IPS-11a (cell line): Measurements from ENCODE around the gene PDE4D.
"Not testable (repeated sequence)": the region's sequence is repeated elsewhere in the genome, so short reads cannot be mapped to it uniquely, and the experiment has no call there.

Source experiments
- H3K4me3 ChIP-seq: one replicate; pipeline ENCODE4 v1.5.1; 2013; ENCODE audit warnings: low read depth, low read length, control low read depth

Gene PDE4D

GRCh38 chr5:59620535-59621212, 272.9 kb downstream of the PDE4D start:
- H3K4me3 ChIP-seq, result no peak overlapping the region

- H3K4me3 ChIP-seq, result no peak overlapping the region
Observed at GRCh38 chr5:59618644-59619043, 274.9 kb downstream of the PDE4D start.

DNA sequence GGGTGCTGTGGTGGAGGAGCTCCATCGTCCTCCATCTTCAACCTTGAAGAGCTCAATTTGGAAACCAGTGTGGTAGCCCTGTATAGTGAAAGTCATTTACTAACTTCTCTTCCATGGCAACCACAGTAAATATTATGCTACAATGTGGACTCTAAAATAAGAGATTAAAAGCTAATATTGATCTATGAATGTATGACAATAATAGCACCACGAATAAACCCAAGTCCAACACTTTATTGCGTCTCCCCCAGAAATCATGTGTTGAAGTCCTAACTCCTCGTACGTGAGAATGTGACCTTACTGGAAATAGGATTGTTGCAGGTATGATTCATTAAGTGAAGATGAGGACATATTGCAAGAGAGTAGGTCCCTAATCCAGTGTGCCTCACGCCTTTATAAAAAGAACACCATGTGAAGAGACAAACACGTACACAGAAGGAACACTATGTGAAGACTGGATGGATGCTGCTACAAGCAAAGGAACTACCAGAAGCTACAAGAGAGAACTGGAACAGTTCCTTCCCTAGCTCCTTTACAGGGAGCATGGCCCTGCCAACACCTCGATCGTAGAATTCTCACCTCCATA, 276.2 kb downstream of the PDE4D start:
- H3K4me3 ChIP-seq, result no peak overlapping the region

DNA sequence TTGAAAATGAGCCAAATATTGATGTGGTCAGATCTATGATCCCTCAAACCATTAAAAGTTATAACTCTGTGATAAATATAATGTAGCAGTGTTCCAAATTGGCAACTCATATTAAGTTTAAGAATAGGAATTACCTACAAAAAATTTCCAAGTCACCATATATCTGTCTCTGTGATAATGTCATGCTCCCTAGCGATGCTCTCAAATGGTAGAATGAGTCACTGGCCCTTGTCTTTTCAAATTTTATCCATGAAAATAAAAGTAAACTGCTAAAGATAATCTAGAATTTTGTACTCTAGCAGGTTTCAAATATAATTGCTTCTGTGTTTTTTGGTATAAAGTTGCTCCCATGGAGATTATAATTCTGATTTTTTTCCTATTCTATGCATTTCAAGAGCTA, 277.1 kb downstream of the PDE4D start:
- no peak overlapping the region for H3K4me3 ChIP-seq

- H3K4me3 ChIP-seq, result no peak overlapping the region
Observed at GRCh38 chr5:59615272-59615671, 278.3 kb downstream of the PDE4D start.

- H3K4me3 ChIP-seq, result no peak overlapping the region
Observed at GRCh38 chr5:59609501-59610265, 283.8 kb downstream of the PDE4D start.

DNA sequence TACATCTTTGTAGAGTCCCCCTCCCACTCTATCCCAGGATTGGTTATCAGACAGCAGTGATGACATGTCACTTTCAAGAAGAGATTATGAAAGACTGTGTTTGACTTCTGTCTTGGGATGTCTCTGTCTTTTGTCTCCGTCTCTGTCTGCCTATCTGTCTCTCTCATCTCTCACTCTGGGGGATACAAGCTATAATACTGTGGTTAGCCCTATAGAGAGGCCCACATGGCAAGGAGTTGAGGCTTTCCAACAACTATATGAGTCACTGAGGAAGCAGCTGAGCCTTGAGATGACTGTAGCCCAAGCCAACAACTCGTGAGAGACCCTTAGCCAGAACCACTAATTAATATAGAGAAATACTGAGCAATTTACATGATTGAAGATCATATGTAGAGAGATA, 284.8 kb downstream of the PDE4D start:
- no peak overlapping the region for H3K4me3 ChIP-seq

DNA sequence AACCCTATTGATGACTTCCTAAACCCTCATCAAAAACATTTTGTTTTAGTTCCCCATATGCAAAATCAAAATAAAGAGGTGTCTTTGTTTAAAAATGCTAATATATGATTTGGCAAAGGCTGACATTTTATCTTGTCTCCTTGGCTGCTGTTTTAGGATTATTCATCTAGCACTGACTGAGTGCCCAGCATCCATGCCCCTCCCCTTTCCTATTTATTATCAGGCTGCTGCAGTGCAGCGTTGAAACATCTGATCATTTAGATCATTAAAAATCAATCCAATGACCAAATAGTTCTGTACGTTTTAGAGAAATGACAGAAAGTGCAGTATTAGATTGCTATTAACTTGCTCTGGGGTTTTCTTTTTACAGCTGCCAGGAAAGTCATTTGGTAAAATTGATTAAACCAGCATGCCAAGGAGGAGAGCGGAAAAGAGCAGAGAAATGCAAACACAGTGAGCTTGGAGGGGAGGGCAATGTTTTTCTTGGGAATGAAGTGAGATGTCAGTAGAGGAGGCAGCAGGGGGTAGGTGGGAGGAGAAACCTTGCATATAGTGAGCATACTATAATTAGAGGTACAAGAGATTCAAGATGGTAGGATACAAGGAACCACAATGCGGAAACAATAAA, 286.3 kb downstream of the PDE4D start:
- no peak overlapping the region for H3K4me3 ChIP-seq

GRCh38 chr5:59605915-59606314, 287.6 kb downstream of the PDE4D start:
- H3K4me3 ChIP-seq, result no peak overlapping the region

DNA sequence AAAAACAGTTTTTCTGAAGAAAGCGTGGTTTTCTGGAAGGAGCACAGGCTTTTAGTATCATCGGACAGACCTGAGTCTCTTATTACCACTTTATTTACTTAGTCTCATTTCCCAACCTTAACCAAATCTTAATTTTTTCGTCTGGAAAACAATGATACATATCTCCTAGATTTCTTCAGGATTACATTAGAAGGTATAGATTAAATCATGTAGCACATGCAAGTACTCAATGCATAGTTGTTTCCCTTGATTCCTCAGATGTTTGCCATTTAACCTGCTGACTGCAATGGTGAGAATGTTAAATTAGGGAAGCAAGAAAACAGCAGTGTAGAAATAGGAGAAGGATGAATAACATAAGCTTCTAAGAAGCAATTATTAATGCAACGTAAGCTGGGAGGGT, 289.4 kb downstream of the PDE4D start:
- no peak overlapping the region for H3K4me3 ChIP-seq

DNA sequence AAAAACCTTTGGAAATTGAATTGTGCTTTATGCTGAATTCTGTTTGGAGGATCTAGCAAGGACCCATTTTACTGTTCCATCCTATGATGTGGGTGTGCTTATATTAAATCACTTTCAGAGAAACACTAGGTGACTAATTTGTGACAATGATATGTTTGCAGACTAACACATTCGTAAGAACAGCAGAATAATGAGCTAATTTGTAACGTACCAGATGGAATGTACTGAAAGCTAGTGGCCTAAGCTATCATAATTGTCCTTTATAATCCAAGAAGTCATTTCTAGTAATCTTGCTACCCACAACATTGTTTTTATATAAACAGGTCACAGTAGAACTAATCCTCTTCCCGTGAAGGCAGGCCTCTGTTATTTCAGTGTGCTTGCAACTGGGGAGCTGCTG, 292.5 kb downstream of the PDE4D start:
- no peak overlapping the region for H3K4me3 ChIP-seq

DNA sequence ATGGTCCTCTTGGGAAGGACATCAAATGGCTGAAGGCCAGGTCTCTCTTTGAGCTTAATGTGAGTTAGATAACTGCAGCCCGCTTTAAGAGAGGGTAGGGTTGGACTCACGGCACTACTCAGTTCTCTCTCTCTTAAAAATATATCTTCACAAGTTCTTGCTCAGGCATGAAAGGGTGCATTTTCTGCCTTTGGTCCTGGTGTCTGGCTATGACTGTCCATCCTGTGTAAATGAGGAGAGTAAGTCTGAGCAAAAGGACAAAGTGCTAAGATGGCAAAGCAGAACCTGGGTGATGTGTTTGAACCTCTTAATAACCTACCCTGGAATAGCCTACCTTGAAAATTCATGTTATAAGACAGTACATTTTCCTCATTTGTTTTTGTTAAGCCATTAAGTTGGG, 293.4 kb downstream of the PDE4D start:
- no peak overlapping the region for H3K4me3 ChIP-seq

DNA sequence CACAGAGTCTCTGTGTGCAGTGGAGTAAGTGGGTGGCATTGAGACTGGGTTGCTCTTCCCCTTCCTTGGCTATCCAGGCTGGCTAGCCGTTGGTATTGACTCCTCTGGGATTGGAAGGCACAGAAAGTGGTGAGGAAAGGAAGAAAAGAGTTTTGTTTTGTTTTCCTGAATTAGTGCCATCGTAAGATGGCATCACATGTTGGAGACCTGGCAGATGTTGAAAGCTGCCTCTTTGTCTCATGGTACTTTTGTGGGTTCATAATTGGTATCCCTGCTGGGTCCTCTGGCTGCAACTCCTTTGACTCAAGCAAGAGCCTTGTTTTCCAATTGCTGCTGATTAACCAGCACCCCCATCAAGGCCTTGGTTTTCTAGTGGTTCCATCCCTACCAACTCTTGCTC, 293.8 kb downstream of the PDE4D start:
- no peak overlapping the region for H3K4me3 ChIP-seq

GRCh38 chr5:59598547-59598874, 295.0 kb downstream of the PDE4D start:
- H3K4me3 ChIP-seq, result no peak overlapping the region

DNA sequence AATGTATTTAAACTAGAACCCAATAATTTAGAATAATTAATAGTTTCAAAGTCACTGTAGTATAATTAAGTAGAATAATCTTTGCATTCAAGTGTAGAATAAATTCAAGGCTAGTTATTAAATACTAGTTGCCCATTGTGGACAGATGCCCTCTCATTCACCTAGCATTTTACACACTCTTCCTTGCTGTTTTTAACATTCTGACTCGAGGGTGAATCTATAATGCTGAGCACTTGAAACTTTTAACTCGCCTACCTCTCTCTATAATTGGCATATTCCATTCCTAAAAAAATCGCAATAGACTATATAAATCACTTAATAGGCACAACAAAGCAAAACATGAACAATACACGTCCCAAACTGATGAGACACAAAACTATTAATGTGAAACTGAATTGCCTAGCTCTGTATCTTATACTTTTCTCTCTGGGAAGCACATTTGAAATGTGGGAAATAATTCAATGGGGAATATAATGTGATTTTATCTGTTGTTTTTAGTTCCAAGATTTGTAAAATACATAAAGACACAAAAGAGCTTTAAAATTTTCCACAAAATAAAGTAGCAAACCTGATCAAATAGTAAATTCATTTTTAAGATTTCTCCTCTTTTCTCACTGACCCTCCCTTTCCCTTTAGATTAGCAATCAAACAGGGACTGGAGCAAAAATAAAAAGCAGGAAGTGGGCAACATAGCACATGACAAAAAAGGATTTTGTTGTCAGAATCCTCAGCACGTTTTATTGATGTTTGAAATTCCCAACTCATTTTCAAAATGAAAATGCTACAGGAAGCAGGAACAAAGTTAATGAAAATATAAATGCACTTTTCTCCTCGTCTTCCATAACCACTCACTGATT, 295.6 kb downstream of the PDE4D start:
- H3K4me3 ChIP-seq, result no peak overlapping the region

GRCh38 chr5:59596586-59597350, 296.8 kb downstream of the PDE4D start:
- no peak overlapping the region for H3K4me3 ChIP-seq

GRCh38 chr5:59594118-59594517, 299.4 kb downstream of the PDE4D start:
- H3K4me3 ChIP-seq, result not testable (repeated sequence)

DNA sequence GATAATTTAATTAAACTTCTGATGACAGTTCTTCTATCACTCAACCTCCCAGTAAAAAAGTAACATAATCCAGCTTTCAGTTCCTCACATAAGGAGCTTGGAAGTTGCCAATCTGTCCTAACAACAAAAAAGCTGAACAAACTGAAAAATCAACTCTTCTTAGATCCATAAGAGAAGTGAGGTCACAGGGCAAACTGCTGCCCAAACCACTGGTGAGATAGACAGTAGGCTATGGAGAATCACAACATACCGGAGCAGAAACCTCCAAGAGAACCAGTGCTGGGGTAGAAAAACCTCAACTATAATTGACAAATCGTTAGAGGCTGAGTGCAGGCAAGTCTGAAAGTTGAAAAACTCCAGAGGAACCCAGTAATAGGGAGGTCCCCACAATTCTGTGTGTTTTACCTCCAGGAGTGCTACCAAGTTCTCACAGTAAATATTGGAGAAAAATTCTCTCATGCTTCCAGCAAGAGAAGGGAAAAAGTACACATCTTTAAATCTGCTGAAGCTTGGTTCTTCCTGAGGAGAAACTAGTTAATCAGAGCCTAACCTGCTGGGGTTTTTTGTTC, 300.0 kb downstream of the PDE4D start:
- no peak overlapping the region for H3K4me3 ChIP-seq

- no peak overlapping the region for H3K4me3 ChIP-seq
Observed at GRCh38 chr5:59592101-59592500, 301.4 kb downstream of the PDE4D start.

GRCh38 chr5:59591162-59591561, 302.4 kb downstream of the PDE4D start:
- H3K4me3 ChIP-seq, result no peak overlapping the region
